HG03439 (cell line): Measurements from ENCODE around the gene FAM221A.
A peak's percentile ranks its signal among the peaks of the same experiment; 100 is the strongest.
"Not testable (repeated sequence)": the region's sequence is repeated elsewhere in the genome, so short reads cannot be mapped to it uniquely, and the experiment has no call there.

ENCODE experiments used
- ATAC-seq: cut with Tn5 transposase; IDR thresholded peaks from one replicate; pipeline ENCODE4 v1.9.1; 2021; ENCODE audit warnings: mild to moderate bottlenecking, moderate library complexity; ENCODE audit not compliant: unreplicated experiment

FAM221A gene

GRCh38 chr7:23679898-23680413 is at the start of gene FAM221A:
Gene FAM221A, plus strand, starts transcription at chr7:23680199. Its CDS starts 20 bp downstream, at chr7:23680219.
- peak; percentile 94 for ATAC-seq

- ATAC-seq, result no peak
Measured at GRCh38 chr7:23633417-23633816, 46.6 kb upstream of the FAM221A start.

GRCh38 chr7:23645822-23646221 is 34.2 kb upstream of the FAM221A start:
- ATAC-seq, result no peak

- no peak for ATAC-seq
Measured at GRCh38 chr7:23653942-23654341, 26.1 kb upstream of the FAM221A start.

- no peak for ATAC-seq
Measured at GRCh38 chr7:23654508-23654907, 25.5 kb upstream of the FAM221A start.

- ATAC-seq, result no peak
Measured at GRCh38 chr7:23655433-23655832, 24.6 kb upstream of the FAM221A start.

- ATAC-seq, result no peak
Measured at GRCh38 chr7:23658831-23659427, 21.1 kb upstream of the FAM221A start.

GRCh38 chr7:23661385-23661784 is 18.6 kb upstream of the FAM221A start:
- no peak for ATAC-seq

GRCh38 chr7:23662124-23662983 is 17.6 kb upstream of the FAM221A start:
- no peak for ATAC-seq

- no peak for ATAC-seq
Measured at GRCh38 chr7:23662984-23663313, 17.1 kb upstream of the FAM221A start.

GRCh38 chr7:23664122-23664521 is 15.9 kb upstream of the FAM221A start:
- no peak for ATAC-seq

GRCh38 chr7:23672033-23672432 is 8.0 kb upstream of the FAM221A start:
- ATAC-seq, result no peak

GRCh38 chr7:23680414-23681405 is 711 bp downstream of the FAM221A start:
- ATAC-seq, result peak; percentile 43

- ATAC-seq, result not testable (repeated sequence)
Measured at GRCh38 chr7:23684041-23684440, 4.0 kb downstream of the FAM221A start.

- no peak for ATAC-seq
Measured at GRCh38 chr7:23685731-23686130, 5.7 kb downstream of the FAM221A start.

GRCh38 chr7:23687011-23687410 is 7.0 kb downstream of the FAM221A start:
- no peak for ATAC-seq

- no peak for ATAC-seq
Measured at GRCh38 chr7:23689165-23689564, 9.2 kb downstream of the FAM221A start.

GRCh38 chr7:23691320-23691719 is 11.3 kb downstream of the FAM221A start:
- no peak for ATAC-seq

GRCh38 chr7:23693224-23693623 is 13.2 kb downstream of the FAM221A start:
- ATAC-seq, result no peak

- ATAC-seq, result peak; percentile 76
Measured at GRCh38 chr7:23696916-23697441, 17.0 kb downstream of the FAM221A start.

- ATAC-seq, result no peak
Measured at GRCh38 chr7:23698822-23699221, 18.8 kb downstream of the FAM221A start.
